Stimulated activated CD4-positive, alpha-beta T cell treated with anti-CD3 and anti-CD28 coated beads, Interleukin-4, amount 100 ng/mL, for 4 hours (primary cell): ENCODE data around the gene PTPRK.

Source experiments
- DNase-seq, 2 experiments: peaks; one replicate each; pipeline ENCODE4 v3.0.0-alpha.2; 2020

PTPRK gene

DNA sequence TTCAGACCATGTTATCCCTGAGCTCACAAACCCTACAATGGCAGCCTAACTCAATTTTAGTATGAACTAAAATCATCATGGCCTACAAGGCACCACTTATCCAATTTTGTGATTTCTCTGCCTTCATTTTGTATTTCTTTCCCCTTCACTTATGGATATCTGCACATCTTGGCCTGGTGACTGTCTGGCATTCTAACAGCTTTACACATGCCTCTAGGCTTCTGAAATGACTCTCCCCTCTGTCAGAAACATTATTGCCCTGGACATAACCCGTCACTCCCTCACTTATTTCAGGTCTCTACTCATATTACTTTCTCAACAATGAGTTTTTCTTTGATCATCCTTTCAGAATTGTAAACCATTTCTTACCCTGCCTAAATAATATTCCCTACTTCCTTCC is 530.3 kb downstream of the PTPRK start:
- DNase-seq, result no peak

DNA sequence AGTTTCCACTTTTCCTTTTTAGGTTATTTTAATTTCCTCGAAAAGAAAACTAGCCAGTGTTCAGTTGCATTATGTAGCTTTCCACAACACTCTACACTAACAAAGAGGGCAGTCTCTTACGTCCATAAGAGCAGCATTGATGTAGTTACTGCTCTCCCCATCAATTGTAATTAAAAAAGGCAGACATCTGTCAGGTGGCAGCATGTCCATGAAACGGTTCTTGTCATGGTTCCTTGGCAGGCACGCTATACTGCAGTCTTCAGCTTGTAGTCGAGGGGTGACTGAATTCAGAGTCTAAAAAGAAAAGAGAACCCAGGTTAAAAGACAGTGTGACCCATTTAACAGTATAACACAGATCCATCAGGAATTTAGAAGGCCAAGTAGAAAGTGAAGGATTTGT is 539.4 kb downstream of the PTPRK start:
- DNase-seq, result no peak

DNA sequence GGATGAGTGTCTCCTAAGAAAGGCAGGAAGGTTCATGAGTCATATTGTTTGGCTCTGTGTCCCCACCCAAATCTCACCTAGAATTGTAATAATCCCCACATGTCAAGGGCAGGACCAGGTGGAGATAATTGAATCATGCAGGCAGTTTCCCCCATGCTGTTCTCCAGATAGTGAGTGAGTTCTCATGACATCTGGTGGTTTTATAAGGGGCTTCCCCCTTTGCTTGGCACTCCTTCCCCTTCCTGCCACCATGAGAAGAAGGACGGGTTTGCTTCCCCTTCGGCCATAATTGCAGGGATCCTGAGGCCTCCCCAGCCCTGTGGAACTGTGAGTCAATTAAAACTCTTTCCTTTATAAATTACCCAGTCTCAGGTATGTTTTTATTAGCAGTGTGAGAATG is 542.2 kb downstream of the PTPRK start:
- peak in 1 of 2 experiments; percentile 28 for DNase-seq

DNA sequence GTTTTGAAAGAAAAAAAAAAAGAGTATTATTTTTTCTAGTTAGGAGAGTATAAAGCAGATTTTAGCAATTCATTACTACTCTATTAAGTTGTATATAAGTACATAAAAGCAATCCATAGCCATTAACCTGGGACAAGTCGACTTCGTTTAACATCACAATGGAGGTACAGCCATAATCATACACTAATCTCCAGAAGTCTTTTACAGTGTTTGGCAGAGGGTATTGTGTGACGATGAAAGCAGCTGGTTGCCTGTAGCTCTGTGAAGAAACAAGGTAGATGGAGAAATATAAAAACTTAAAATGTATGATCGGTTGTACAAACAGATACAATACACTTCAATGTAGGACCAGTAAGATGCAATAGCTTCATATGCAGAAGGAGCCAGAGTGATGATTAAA is 543.6 kb downstream of the PTPRK start:
- no peak for DNase-seq

DNA sequence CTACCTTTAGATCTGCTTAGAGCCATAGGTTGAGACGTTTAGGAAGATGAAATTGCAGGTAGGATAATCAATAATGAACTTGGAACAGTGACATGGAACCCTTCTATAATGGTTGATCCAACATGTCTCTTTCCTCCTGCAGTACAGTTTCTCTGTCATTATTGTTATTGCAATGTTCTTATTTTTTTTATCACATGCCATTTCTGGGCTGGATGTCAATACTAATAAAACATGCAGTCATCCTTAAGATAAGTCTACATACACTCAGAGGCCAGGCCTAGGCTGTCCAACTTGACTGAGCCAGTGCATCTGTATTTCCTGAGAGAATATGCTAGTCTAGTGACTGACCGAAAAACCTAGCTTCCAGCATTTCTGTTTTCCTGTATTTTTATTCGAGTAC is 544.3 kb downstream of the PTPRK start:
- no peak for DNase-seq

DNA sequence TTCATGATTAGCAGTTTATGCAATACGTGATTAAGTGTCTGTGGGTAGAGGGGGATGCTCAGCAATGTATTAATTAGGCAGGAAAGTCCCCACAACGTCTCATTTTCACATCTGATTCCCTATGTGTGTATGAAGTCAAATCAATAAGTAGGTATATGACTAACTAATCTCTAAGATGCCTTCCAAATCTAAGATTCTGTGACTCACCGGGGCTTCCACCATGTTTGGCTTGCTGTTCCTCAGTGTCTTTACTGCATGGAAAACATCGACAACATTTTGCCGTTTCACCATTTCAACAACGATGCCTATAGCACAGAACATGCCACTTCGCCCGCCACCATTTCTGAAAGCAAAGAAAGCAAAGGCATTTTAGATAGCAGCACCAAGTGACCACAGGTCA is 547.6 kb downstream of the PTPRK start:
- DNase-seq, result peak; percentile 20 to 54

DNA sequence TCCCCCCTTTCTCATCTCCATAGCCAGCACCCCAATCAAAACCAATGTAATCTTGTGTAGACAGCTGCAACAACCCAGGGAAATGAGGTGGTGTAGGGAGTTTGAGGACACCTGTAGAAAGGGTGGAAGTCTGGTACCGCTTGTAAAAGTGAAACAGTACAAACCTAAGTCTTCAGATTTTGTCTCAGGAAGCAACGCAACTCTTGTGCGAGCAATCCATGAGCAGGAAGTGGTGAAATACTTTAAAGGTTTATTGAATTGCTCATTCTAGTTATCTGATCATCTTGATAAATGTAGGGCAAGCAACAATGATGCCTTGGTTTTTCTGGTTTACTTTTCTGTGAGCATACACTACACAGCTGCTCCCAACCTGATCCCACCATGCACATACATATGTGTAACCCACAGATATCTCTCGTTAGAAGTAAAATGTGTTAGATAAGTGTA is 548.4 kb downstream of the PTPRK start:
- DNase-seq, result peak in 1 of 2 experiments; percentile 52

DNA sequence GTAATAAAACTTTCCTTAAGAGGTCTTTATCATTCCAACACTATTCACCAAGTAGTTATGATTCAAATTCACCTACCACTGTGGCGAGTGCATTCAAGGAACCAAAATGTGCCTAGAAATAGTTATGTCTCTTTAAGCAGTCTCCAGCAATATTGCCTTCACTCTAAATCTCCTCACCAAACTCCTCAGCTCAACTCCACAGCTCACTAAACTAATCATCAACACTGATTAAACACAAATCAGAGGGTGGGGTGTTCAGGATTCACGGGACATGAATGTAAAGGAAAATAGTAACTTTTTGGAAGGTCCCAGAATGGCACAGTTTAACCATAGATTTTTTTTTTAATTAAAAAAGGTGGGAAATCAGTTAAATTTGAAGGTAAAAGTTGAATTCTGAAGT is 549.0 kb downstream of the PTPRK start:
- no peak for DNase-seq

DNA sequence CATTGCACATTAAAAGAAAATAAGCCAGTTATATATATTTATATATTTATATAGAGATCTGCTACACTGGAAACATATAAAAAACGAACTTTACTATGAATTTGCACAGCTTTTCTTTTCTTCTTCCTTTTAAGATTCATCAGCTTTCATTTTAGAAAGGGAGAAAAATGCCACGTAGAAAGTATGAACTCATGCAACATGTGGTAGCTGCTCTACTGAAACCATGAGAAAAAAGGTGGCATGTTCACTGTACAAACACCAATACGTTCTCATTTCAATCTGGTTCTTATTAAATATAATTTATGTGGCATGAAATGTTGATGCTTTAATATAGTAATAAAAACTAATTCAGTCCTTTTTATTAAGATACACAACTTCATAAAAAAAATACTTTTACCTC is 550.7 kb downstream of the PTPRK start:
- no peak for DNase-seq

DNA sequence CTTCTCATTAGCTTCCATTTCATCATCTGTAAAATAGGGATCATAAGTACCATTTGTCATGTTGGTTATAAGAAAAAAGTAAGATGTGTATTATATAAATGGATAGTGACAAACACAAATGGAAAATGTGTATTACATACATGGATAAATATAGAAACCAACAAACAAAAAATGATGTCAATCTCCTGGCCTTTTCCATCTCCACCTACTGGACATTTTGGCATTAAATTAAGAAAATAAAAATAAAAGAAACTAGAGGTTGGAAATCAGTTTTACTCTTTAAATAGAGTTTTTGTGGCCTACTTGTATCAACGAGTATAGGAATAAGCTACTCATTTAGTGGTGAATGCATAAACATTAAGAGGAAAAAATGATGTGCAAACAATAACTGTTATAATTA is 552.0 kb downstream of the PTPRK start:
- no peak for DNase-seq

DNA sequence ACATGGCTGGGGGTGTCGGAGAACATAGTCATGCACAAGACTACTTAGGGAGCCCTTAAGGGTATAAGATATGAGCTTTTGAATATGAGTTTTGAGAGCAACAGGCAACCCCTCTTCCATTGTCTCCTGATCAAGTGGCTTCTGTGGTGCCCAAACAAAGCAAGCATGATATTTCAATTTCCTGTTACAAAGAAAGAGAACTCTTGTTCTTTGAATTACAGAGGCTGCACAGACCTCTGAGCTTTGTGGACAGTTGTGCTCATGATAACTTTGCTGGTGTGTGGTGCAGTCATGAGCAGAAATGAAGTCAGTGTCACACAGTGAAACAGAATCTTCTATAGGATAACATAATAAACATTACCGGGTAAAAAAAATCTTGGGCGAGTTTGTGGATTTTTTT is 552.7 kb downstream of the PTPRK start:
- DNase-seq, result no peak

DNA sequence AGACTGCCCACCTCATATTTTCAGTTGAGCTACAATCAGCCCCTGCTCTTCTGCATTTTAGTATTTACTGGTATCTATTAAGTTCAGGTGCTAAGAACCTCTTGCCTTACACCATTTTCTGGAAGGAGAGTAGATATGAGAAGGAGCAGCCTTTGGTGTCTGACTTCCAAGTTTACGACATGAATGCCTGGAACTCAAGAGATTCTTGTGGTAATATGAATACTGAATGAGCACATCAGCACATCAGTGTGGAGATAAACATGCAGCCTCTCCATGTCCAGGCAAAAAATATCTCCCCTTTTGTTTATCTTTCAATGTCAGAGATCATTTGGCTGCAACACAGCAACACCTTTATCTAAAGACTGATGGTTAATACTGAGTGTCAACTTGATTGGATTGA is 553.8 kb downstream of the PTPRK start:
- no peak for DNase-seq

DNA sequence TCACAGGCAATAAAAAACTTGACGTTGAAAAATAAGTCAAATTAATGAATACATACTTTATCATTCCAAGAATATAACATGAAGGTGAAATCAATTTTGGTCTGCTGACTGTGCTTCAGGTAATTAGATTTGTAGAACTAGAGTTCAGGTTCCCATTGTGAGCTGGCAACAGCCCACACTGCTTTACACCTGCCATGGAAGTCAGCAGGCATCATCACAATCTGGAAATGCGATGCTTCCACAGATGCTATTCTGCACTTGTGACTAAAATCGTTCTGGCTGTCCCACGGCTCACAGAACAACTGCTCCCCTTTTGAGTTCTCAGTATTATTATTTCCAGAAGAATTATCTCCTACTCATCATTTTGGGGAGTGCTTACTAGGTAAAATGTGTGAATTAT is 556.9 kb downstream of the PTPRK start:
- no peak for DNase-seq

DNA sequence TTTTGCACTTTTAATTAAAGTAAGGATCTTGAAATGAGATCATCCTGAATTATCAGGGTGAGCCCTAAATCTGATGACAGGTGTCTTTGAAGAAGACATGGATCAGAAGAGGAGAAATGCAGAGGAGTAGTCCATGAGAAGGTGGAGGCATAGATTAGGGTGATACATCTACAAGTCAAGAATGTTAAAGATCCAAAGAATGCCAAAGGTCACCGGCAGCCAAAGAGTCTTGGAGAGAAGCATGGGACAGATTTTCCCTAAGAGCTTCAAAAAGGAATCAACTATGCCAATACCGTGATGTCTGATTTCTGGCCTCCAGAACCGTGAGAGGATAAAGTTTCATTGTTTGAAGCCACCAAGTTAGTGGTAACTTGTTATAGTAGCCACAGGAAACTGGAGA is 560.5 kb downstream of the PTPRK start:
- no peak for DNase-seq

DNA sequence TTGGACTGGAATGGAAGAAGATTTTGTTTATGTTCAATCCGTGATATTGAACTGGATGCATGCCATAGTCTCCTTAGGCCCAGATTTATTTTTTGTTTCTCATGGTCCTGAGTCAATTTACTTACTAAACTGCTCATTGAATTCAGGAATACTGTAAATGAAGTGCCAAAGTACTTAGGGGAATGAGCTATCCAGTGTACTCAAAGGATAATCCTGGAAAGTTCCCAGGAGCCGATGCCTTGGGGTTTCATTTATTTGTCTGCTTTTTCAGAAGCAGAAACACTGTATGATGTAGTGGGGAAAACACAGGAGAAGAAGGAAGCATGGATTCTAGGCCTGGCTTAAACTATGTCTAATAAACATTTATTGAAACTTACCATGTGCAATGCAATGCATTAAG is 563.4 kb downstream of the PTPRK start:
- DNase-seq, result no peak

DNA sequence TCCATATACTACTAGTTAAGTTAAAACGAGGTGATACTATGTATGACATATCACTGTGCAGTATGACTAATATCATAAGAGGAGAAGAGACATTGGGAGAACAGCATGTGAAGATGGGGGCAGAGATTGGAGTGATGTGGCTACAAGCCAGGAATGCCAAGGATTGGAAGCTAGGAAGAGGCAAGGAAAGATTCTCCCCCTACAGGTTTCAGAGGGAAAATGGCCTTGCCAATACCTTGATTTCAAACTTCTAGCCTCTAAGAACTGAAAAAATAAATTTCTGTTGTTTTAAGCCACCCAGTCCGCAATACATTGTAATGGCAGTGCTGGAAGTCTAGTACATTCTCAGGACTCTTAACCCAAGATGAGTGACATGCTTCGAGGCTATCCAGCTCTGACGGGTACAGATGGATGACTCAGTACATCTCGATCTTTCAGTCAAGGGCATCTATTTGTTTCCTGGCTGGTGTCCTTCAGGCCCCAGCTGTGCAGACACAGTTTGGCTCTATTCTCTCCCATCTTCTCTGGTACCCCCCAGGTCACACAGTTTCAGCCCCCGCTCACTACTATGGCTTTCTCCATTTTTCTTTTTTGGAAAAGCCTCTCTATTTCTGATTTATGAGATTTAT is 564.0 kb downstream of the PTPRK start:
- DNase-seq, result no peak

DNA sequence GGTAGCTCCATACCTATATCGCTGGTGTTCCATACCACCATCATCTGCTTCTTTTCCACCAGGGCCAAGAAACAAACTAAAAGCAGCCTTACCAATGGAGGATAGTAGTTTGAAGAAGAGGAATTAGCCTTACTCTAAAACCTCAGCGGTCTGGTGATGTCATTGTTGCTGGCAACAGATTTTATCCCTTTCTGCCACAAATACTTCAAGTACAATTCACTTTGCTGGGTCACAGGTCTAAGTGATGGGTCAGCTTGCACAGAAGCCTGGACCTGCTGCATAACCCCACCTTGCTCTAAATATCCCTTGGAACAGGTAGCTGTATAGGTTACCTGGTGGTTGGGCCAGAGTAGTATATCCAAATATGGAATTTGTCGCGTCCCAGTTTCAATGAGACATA is 566.3 kb downstream of the PTPRK start:
- no peak for DNase-seq

DNA sequence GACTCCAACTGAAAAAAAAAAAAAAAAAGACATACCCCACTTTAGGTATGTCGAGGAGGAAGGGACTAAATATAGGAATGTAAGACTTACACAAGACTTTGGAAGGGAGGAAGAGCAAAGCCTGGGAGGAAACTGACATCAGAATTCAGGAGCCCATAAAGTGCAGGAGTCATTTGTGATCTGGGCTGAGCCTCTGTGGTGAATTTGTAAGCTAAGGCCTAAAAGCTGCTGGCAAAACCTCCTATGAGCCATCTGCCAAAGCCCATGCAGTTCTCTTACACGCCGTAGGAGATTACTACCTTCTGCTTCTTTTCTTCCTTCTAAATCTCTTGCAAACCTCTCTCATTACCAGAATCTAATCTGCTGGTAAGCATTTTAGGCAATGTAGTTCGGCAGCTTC is 567.6 kb downstream of the PTPRK start:
- DNase-seq, result no peak

DNA sequence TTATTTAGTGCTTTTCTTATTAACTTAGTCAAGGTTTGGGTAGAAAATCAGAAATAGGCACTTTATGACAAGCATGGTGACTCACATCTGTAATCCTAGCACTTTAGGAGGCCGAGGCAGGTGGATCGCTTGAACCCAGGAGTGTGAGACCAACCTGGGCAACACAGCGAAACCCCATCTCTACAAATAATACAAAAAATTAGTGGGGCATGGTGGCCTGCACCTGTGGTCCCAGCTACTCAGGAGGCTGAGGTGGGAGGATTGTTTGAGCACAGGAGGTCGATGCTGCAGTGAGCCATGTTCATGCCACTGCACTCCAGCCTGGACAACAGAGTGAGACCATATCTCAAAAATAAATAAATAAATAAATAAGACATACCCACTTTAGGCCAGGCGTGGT is 568.2 kb downstream of the PTPRK start:
- DNase-seq, result no peak

DNA sequence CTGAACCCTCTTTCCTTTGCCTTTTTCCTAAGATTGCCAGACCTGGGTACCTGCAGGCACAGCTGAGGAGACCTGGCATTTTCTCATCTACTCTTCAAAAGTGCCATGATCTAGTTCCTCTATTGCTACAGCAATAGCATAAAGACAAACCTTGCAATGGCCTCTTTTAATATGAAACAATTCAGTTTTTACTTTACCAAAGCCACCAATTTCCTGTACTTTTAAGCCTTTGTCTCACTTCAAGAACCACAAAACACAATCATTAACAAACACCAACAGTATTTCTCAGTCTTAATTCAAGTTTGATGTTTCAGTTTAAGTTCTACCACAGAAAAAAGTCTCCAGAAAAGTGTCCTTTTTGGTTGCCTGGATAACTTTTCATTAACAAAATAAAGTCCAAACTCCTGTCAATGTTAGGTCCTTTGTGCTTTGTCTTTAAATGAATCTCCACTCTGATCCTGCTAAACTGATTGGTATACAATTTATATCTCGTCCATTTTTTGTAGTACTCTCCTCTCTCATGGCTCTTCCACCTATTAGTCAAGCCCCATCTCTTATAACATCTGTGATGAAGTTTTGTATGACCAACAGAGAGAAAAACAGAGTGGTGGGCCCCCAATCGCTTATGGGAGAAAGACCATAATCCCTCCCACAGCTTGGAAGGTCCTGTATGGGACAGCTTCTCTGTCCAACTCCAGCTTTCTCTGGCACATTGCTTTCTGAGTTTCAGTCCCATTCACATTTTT is 569.1 kb downstream of the PTPRK start:
- DNase-seq, result no peak

DNA sequence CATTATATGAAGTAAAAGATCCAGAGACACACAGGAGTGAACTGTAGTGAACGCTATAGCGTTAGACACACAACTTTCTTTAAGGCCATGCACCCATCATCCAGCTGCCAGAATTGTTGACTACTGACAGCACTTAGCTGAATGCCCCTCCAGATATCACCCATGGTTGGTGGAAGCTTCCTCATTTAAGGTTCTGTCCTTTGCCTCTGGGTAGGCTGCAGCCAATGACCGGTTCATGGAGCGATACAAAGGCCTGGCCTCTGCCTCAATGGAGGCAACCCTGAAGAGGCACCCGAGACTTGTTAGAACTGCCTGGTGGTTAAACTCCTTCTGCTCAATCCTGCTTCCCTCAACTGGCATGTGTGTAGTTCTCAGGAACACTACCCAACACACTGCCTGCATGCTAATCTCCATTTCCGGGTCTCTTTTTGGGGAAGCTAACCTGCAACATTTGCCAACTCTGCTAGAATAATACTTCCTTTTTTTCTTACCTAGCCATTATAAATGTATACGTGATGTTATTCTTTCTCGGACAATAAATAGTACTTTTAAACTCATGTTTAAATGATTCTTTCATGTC is 569.7 kb downstream of the PTPRK start:
- no peak for DNase-seq

DNA sequence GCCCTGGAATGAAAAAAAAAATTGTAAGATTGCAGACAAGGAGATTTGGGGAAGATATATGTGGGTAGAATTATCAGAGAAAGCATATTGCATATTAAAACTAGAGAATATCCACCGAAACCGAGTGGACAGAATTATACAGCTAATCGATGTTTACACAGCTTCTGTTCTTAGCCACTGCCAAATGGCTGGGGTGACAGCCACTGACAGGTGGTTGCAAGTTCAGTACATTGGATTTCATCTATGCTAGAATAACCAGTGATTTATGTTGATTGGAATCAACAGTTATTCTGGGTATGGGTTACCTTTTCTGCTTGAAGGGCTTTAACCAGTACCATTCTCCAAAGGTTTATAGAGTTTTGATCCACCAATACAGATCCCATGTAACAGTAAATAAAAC is 571.1 kb downstream of the PTPRK start:
- no peak for DNase-seq

DNA sequence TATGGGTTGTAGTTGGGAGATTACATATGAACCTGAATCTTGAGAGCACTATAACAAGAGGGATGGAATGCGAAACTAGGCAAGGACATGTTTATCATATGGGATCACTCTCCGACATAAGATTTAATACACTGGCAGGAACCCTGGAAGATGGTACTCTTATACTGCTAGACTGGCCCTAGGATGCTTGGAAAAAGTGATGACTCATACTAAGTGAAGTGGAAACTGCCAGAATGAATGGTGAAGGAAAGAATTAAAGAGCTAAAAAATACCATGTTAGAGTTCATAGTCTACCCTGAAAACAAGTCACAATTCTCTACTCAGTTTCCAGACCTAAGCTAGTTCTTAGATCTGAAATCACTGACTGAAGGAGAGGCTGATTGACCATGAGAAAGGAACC is 574.0 kb downstream of the PTPRK start:
- DNase-seq, result no peak

DNA sequence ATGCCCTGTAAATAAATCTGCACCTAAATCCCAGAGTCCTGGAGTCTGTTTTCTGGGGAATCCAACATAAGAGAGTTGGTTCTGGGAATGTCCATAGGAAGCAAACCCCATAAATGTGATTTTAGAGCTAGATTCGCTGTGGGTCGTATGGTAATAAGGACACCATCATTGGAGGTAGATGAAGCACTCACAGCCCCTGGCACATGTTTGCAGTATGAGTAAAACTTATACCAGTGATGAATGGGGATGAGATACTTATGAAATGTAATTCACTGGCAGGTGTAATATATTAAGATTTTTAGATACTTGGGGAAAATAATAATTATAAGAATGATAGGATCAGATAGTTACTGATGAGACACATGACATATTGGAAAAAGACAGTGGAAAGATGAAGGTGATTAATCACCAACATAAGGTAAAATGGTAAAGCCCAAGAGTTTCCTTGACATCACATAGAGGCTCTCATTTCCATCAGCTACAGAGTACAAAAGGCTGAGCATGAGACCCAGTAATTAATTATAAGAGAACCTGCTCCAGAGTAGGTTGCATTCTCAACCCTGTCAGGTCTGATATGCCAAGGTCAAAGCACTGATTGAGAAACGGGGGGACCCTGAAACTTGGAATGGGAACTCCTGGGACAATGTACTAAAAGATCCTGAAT is 574.8 kb downstream of the PTPRK start:
- DNase-seq, result no peak
